H9 (cell line): ENCODE results near the gene TNIK. TPM values are rescaled to one million over a fixed set of nuclear protein-coding genes. Genes with fewer than 3 reads are reported as not detected.

ENCODE experiments used
- DNase-seq: peaks from one replicate; pipeline ENCODE4 v3.0.0-alpha.2; 2017
- H2AFZ ChIP-seq: one replicate; pipeline ENCODE4 v1.6.1; 2013; ENCODE audit warnings: mild to moderate bottlenecking, low read length, control low read depth, moderate library complexity
- H2AK5ac ChIP-seq: 2 replicates; pipeline ENCODE4 v1.6.1; 2013; ENCODE audit warnings: low read length, control low read depth, mixed read lengths; ENCODE audit not compliant: insufficient read length
- H2BK120ac ChIP-seq: one replicate; pipeline ENCODE4 v1.6.1; 2013; ENCODE audit warnings: low read depth, mild to moderate bottlenecking, low read length, control low read depth, inconsistent platforms; ENCODE audit not compliant: poor library complexity, severe bottlenecking
- H2BK12ac ChIP-seq: 2 replicates; pipeline ENCODE4 v1.6.1; 2013; ENCODE audit warnings: low read length, control low read depth, mixed read lengths, low read depth; ENCODE audit not compliant: insufficient read length
- H2BK15ac ChIP-seq: 2 replicates; pipeline ENCODE4 v1.6.1; 2013; ENCODE audit warnings: low read depth, low read length, control low read depth
- H2BK20ac ChIP-seq: one replicate; pipeline ENCODE4 v1.6.1; 2013; ENCODE audit warnings: low read depth, mild to moderate bottlenecking, low read length, control low read depth, inconsistent platforms; ENCODE audit not compliant: poor library complexity, severe bottlenecking
- H2BK5ac ChIP-seq: 2 replicates; pipeline ENCODE4 v1.6.1; 2013; ENCODE audit warnings: low read length, control low read depth, mixed read lengths; ENCODE audit not compliant: insufficient read length
- H3K14ac ChIP-seq: 2 replicates; pipeline ENCODE4 v1.6.1; 2013; ENCODE audit warnings: low read length, control low read depth; ENCODE audit not compliant: insufficient read depth
- H3K18ac ChIP-seq: 2 replicates; pipeline ENCODE4 v1.6.1; 2013; ENCODE audit warnings: low read depth, mild to moderate bottlenecking, mixed read lengths, low read length, control low read depth; ENCODE audit not compliant: insufficient read length
- H3K23ac ChIP-seq: 2 replicates; pipeline ENCODE4 v1.6.1; 2013; ENCODE audit warnings: low read length, control low read depth, mixed read lengths, low read depth; ENCODE audit not compliant: insufficient read length
- H3K23me2 ChIP-seq: 2 replicates; pipeline ENCODE4 v1.6.1; 2013; ENCODE audit warnings: low read depth, mild to moderate bottlenecking, mixed read lengths, low read length, control low read depth; ENCODE audit not compliant: insufficient read length, poor library complexity, severe bottlenecking
- H3K27ac ChIP-seq: 2 replicates; pipeline ENCODE4 v1.5.1; 2013; ENCODE audit warnings: low read length, control low read depth, mixed read lengths, low read depth; ENCODE audit not compliant: insufficient read length
- H3K27me3 ChIP-seq: 2 replicates; pipeline ENCODE4 v1.6.1; 2013; ENCODE audit warnings: low read length, control low read depth, inconsistent platforms; ENCODE audit not compliant: insufficient read depth
- H3K4ac ChIP-seq: 2 replicates; pipeline ENCODE4 v1.6.1; 2013; ENCODE audit warnings: low read depth, mild to moderate bottlenecking, control low read depth, inconsistent platforms, low read length, moderate library complexity
- H3K4me1 ChIP-seq: 2 replicates; pipeline ENCODE4 v1.6.1; 2013; ENCODE audit warnings: low read length, control low read depth, inconsistent platforms; ENCODE audit not compliant: insufficient read depth
- H3K4me2 ChIP-seq: 2 replicates; pipeline ENCODE4 v1.6.1; 2013; ENCODE audit warnings: low read length, control low read depth, mixed read lengths; ENCODE audit not compliant: insufficient read length, insufficient read depth
- H3K56ac ChIP-seq: 2 replicates; pipeline ENCODE4 v1.6.1; 2013; ENCODE audit warnings: low read depth, mild to moderate bottlenecking, mixed read lengths, low read length, control low read depth; ENCODE audit not compliant: insufficient read length
- H3K79me1 ChIP-seq: 2 replicates; pipeline ENCODE4 v1.6.1; 2013; ENCODE audit warnings: low read depth, mild to moderate bottlenecking, moderate library complexity, low read length, control low read depth, inconsistent platforms; ENCODE audit not compliant: insufficient read depth, poor library complexity, severe bottlenecking
- H3K79me2 ChIP-seq: 2 replicates; pipeline ENCODE4 v1.6.1; 2013; ENCODE audit warnings: low read length, control low read depth, inconsistent platforms; ENCODE audit not compliant: insufficient read depth
- H3K9ac ChIP-seq: 2 replicates; pipeline ENCODE4 v1.6.1; 2013; ENCODE audit warnings: low read length, control low read depth, mixed read lengths; ENCODE audit not compliant: insufficient read length; ENCODE audit errors: extremely low read depth
- H3K9me3 ChIP-seq: one replicate; pipeline ENCODE4 v1.6.1; 2013; ENCODE audit warnings: low read depth, low read length, inconsistent platforms; ENCODE audit not compliant: control insufficient read depth
- H3T11ph ChIP-seq: one replicate; pipeline ENCODE4 v1.6.1; 2013; ENCODE audit warnings: mild to moderate bottlenecking, low read length, control low read depth, inconsistent platforms
- H4K20me1 ChIP-seq: one replicate; pipeline ENCODE4 v1.6.1; 2013; ENCODE audit not compliant: control insufficient read depth, insufficient read length, insufficient read depth
- H4K5ac ChIP-seq: 2 replicates; pipeline ENCODE4 v1.6.1; 2013; ENCODE audit warnings: low read depth, mild to moderate bottlenecking, mixed read lengths, low read length, control low read depth; ENCODE audit not compliant: insufficient read length
- H4K8ac ChIP-seq: replicated peaks from 2 replicates; pipeline ENCODE4 v1.6.1; 2013; ENCODE audit warnings: low read length, control low read depth, mixed read lengths, low read depth; ENCODE audit not compliant: insufficient read length
- H4K91ac ChIP-seq: 2 replicates; pipeline ENCODE4 v1.6.1; 2013; ENCODE audit warnings: low read depth, mild to moderate bottlenecking, moderate library complexity, mixed read lengths, low read length, control low read depth; ENCODE audit not compliant: insufficient read length
- H3K27ac Mint-ChIP-seq, 3 experiments: 2 replicates in 2 of 3; 3 replicates in 1 of 3; pipeline ENCODE4 v1.8.0; 2020 to 2021; ENCODE audit warnings: mixed read lengths in 3 of 3, mild to moderate bottlenecking in 1 of 3, moderate library complexity in 1 of 3
- H3K27me3 Mint-ChIP-seq: 2 replicates; pipeline ENCODE4 v1.8.0; 2021; ENCODE audit warnings: low read depth, mild to moderate bottlenecking, moderate library complexity, mixed read lengths
- H3K36me3 Mint-ChIP-seq, 3 experiments: 2 replicates in 2 of 3; 3 replicates in 1 of 3; pipeline ENCODE4 v1.8.0; 2020 to 2021; ENCODE audit warnings: low read depth in 3 of 3, mixed read lengths in 3 of 3; ENCODE audit not compliant: insufficient read depth in 1 of 3
- H3K4me1 Mint-ChIP-seq, 2 experiments: 2 replicates each; pipeline ENCODE4 v1.8.0; 2020; ENCODE audit warnings: mixed read lengths in 2 of 2
- H3K4me3 Mint-ChIP-seq, 2 experiments: 2 replicates in 1 of 2; 3 replicates in 1 of 2; pipeline ENCODE4 v1.8.0; 2020 to 2021; ENCODE audit warnings: mild to moderate bottlenecking in 2 of 2, mixed read lengths in 2 of 2, moderate library complexity in 1 of 2
- H3K9me3 Mint-ChIP-seq, 2 experiments: 2 replicates in 1 of 2; 3 replicates in 1 of 2; pipeline ENCODE4 v1.8.0; 2020; ENCODE audit warnings: mild to moderate bottlenecking in 2 of 2, mixed read lengths in 2 of 2, moderate library complexity in 1 of 2
- CTCF ChIP-seq: fragments of 200-600 bp; sonication (generic); conservative IDR thresholded peaks from 3 replicates; pipeline ENCODE4 v1.8.0; 2021; ENCODE audit warnings: antibody characterized with exemption, mild to moderate bottlenecking
- whole genome bisulfite sequencing: extraction: QIAGEN DNeasy Blood & Tissue Kit; methylation state at CpG from one replicate; pipeline ENCODE4 v1.1.7; 2013; ENCODE audit warnings: missing lambda C conversion rate, low lambda C conversion rate, mixed read lengths; ENCODE audit not compliant: insufficient read length; ENCODE audit errors: extremely low coverage; 5-methylcytosine and 5-hydroxymethylcytosine counted together
- total RNA-seq: library from RNA; stranded (reverse); gene quantifications from 2 replicates; pipeline ENCODE4 v1.2.1, GENCODE V29; 2021

The TNIK gene
- total RNA-seq, 1 experiment from 2014 or later = 15.9 TPM

GRCh38 chr3:171357721-171358120 lies 102.5 kb downstream of the TNIK start:
- no peak overlapping the region for H2BK5ac ChIP-seq
- no peak overlapping the region for H4K91ac ChIP-seq
- no CpG with 5 or more reads among the region's 8 CpGs for WGBS
- H2AFZ ChIP-seq = no peak overlapping the region
- no peak overlapping the region for H3K27ac ChIP-seq
- no peak for DNase-seq
- no peak overlapping the region for H2BK12ac ChIP-seq
- H3K4me1 ChIP-seq = no peaks in the 10 kb centered on the region; the same call in 1 of the 2 replicates
- H4K20me1 ChIP-seq = no peaks in the 10 kb centered on the region
- H3K4me2 ChIP-seq = no peak overlapping the region
- Mint-ChIP-seq H3K36me3 (no peaks in the 10 kb centered on the region), H3K4me1 (peaks cover 18 to 25% of the 10 kb centered on the region in 2 experiments), H3K27ac (0 out of 7 replicates have a peak overlapping the region, but pooled peaks of 2 of the 3 experiments have one; percentile 20 to 60), H3K9me3 (no peaks in the 10 kb centered on the region), H3K27me3 (no peaks in the 10 kb centered on the region), H3K4me3 (no peak overlapping the region)
- no peaks in the 10 kb centered on the region for H3K9me3 ChIP-seq
- no peak overlapping the region for H4K5ac ChIP-seq
- no peak overlapping the region for H3K14ac ChIP-seq
- no peak for TF ChIP-seq CTCF
- H3K23me2 ChIP-seq = no peaks in the 10 kb centered on the region
- H3K79me1 ChIP-seq = no peaks in the 10 kb centered on the region
- no peak overlapping the region for H3K18ac ChIP-seq
- peaks cover 7% of the 10 kb centered on the region; the same call in 1 of the 2 replicates for H3K79me2 ChIP-seq
- H2BK15ac ChIP-seq = no peak overlapping the region
- no peak overlapping the region for H3K56ac ChIP-seq
- H3K9ac ChIP-seq = no peak overlapping the region
- no peaks in the 10 kb centered on the region for H3K27me3 ChIP-seq
- no peak overlapping the region for H2AK5ac ChIP-seq
- no peak overlapping the region for H3K23ac ChIP-seq
- H2BK120ac ChIP-seq = no peak overlapping the region
- no peak overlapping the region for H3T11ph ChIP-seq
- no peak overlapping the region for H3K4ac ChIP-seq
- no peak overlapping the region for H4K8ac ChIP-seq
- H2BK20ac ChIP-seq = no peak overlapping the region
